ENCODE data around the gene KIF3A.
"Not testable (repeated sequence)": the region's sequence is repeated elsewhere in the genome, so short reads cannot be mapped to it uniquely, and the experiment has no call there.

The KIF3A gene

DNA sequence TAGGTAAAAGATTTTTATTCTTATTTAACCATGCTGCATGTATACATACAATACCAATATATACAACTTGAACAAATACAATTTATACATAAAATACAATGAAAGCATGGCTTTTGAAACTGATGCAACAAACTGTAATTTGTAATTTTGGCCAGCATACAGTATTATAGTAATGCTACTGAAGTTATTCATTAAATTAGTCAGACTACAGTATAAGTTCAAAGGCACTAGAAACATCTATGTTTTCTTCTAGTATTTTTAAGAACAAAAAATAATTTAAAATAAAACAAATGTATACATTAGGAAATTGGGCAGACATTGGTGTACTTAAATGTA, 44.7 kb downstream of the KIF3A start:
- TF ChIP-seq, protein P1, sequence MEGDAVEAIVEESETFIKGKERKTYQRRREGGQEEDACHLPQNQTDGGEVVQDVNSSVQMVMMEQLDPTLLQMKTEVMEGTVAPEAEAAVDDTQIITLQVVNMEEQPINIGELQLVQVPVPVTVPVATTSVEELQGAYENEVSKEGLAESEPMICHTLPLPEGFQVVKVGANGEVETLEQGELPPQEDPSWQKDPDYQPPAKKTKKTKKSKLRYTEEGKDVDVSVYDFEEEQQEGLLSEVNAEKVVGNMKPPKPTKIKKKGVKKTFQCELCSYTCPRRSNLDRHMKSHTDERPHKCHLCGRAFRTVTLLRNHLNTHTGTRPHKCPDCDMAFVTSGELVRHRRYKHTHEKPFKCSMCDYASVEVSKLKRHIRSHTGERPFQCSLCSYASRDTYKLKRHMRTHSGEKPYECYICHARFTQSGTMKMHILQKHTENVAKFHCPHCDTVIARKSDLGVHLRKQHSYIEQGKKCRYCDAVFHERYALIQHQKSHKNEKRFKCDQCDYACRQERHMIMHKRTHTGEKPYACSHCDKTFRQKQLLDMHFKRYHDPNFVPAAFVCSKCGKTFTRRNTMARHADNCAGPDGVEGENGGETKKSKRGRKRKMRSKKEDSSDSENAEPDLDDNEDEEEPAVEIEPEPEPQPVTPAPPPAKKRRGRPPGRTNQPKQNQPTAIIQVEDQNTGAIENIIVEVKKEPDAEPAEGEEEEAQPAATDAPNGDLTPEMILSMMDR (conservative IDR thresholded peaks at IDR 0.05; ENCODE audit: low read depth, low read length): no peak
- no peak for DNase-seq (ENCODE audit: low read depth)
- no peak overlapping the region for H3K4me3 ChIP-seq (ENCODE audit: low read length)

DNA sequence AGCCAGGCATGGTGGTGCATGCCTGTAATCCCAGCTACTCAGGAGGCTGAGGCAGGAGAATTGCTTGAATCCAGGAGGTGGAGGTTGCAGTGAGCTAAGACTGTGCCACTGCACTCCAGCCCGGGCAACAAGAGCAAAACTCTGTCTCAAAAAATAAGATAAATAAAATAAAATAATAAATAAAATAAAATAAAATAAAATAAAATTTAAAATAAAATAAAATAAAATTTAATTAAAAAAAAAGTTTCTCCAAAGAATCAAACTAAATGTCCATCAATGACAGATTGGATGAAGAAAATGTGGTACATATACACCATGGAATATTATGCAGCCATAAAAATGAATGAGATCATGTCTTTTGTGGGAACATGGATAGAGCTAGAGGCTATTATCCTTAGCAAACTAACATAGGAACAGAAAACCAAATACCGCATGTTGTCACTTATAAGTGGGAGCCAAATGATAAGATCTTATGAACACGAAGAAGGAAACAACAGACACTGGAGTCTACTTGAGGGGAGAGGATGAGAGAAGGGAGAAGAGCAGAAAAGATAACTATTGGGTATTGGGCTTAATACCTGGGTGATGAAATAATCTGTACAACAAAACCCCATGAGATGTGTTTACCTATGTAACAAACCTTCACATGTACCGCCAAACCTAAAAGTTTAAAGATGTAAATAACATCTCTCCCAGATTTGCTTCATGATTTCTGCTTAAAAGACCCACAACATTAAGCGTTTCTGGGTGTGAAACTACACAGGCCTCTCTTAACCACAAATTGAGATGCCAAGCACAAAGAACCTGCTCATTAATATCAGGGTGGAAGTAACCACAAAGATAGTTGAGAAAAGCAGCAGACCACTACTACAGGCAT, 45.4 kb downstream of the KIF3A start:
- not testable (repeated sequence) for DNase-seq (ENCODE audit: low read depth); H3K4me3 ChIP-seq (ENCODE audit: low read length)

DNA sequence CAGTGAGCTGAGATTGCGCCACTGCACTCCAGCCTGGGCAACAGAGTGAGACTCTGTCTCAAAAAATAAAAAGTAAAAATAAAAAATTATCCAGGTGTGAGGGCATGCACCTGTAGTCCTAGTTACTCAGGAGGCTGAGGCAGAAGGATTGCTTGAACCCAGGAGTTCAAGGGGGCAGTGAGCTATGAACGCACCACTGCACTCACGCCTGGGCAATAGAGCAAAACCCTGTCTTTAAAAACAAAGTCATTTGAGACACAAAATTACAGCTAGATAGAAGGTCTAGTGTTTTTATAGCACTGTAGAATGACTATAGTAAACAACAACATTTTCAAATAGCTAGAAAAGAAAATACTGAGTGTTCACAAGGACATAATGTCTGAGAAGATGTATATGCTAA, 47.2 kb downstream of the KIF3A start:
- TF ChIP-seq, protein P1 (conservative IDR thresholded peaks at IDR 0.05; ENCODE audit: low read depth, low read length): no peak
- no peak for DNase-seq (ENCODE audit: low read depth)

DNA sequence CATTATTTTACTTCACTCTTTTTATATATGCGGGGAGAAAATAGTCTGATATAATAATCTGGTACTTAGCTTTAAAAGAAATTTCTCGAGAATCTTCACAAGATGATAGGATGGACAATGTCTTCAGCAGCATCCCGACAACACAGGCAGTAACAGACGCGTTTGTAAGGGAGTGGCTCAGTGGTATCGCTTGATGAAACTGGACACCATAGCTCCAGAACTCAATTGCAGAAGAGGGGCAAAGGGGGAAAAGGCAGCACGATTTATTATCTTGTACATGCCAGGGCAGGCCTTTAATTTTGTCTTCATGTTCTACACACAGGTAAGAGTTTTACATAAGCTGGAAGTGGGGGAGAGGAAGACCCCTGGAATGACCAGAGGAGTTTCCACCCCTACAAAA, 47.8 kb downstream of the KIF3A start:
- DNase-seq (ENCODE audit: low read depth): no peak
- no peak overlapping the region for H3K4me3 ChIP-seq (ENCODE audit: low read length)
- TF ChIP-seq, protein P1 (conservative IDR thresholded peaks at IDR 0.05; ENCODE audit: low read depth, low read length): no peak

More for the DNA sequence above, 47.2 kb downstream of the KIF3A start:
- no peak overlapping the region for H3K4me3 ChIP-seq (ENCODE audit: low read length)

DNA sequence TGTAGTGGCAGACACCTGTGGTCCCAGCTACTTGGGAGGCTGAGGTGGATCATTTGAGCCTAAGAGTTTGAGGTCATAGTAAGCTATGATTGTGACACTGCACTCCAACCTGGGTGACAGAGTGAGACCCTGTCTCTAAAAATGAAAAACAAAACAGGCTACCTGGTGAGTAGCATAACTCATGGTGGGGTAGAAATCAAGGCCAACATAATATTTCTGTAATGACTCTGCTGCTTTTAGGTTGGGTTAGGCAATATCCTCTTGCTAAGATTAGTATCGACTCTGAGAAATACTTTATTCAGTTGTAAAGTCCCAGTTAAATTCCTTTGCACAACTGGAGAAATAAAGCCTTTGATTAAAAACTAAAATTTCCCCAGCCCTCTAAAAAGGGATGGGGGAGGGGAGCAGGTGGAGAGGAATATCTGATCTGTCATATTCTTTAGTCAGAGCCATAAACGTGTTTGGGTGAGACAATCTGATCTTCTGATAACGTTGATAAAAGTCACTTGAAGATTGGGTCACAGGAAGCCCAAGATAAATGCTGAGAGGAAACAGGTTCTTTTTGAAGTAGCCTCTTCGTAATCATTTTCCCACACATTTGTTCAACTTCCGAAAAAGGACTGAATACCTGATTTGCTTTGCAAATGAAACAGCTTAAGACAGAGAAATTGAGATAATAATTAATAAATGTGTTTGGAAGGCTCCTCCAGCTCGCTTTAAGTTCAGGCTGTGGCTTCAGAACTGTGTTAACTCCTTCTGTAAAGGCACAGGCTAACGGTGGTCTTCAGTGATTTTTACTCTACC, 48.6 kb downstream of the KIF3A start:
- H3K4me3 ChIP-seq (ENCODE audit: low read length): no peak overlapping the region
- TF ChIP-seq, protein P1 (conservative IDR thresholded peaks at IDR 0.05; ENCODE audit: low read depth, low read length): no peak
- no peak for DNase-seq (ENCODE audit: low read depth)

DNA sequence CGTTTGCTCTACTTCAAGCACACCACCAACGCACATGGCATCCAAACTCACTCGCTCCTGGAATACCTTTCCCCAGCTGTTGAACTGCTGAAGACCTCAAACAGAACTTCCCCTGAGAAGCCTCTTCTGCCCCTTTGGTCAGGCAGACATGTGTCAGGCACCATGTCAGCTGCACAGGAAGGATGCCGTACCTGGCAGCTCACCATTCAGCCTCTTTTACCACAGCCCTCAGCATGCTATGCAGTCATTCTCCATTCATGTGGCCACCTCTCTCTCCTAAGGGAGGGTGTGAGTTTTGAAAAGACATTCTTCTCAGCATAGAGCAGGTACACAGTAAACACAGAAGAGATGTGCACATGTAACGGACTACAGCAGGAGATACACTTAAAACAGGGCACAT, 49.4 kb downstream of the KIF3A start:
- TF ChIP-seq, protein P1 (conservative IDR thresholded peaks at IDR 0.05; ENCODE audit: low read depth, low read length): no peak
- no peak for DNase-seq (ENCODE audit: low read depth)
- H3K4me3 ChIP-seq (ENCODE audit: low read length): no peak overlapping the region

DNA sequence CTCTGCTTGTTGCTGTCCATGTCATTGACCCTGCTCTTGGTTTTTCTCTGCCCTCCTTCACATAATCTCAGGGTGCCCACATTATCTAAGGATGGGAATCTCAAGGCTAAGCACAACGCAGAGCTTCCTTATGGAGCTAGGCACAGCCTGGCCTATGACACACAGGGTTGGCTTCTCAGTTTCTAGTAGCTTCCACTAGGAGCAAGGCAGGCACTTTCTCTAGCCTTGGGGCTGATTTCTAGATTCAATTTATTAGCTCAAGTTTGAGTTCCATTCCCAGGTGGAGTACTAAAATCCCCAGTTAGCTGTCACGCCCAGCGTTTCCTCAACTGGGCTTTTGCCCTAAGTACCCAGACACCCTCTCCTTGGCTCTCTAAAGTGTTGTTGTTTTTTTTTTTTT, 51.2 kb downstream of the KIF3A start:
- DNase-seq (ENCODE audit: low read depth): no peak
- H3K4me3 ChIP-seq (ENCODE audit: low read length): no peak overlapping the region
- TF ChIP-seq, protein P1 (conservative IDR thresholded peaks at IDR 0.05; ENCODE audit: low read depth, low read length): no peak
